A549 (cell line): Measurements from ENCODE around the gene ITIH4. TPM values are rescaled to one million over a fixed set of nuclear protein-coding genes. Genes with fewer than 3 reads are reported as not detected.

Source experiments
- ATAC-seq, 2 experiments: fragments of 200-7000 bp in 1 of 2; fragments of >200 bp in 1 of 2; cut with Nextera tagmentation in 1 of 2; cut with Tn5 transposase in 1 of 2; 3 replicates each; pipeline versions ENCODE4 v1.8.0 to v1.9.1; 2018 to 2020; ENCODE audit warnings: mild to moderate bottlenecking in 1 of 2, moderate library complexity in 1 of 2
- CTCF ChIA-PET: fragments of 300-600 bp; sonication (Branson Sonifier 250); formaldehyde crosslinking; extraction: SDS; loops from one replicate; lab custom pipeline; 2021; ENCODE audit warnings: antibody characterized with exemption, inconsistent platforms; lab: Yijun Ruan, JAX
- POLR2A ChIA-PET: fragments of 350-600 bp; formaldehyde crosslinking; extraction: SDS; loops from one replicate; lab custom pipeline; 2021; ENCODE audit warnings: antibody characterized with exemption, inconsistent platforms; lab: Yijun Ruan, JAX
- DNase-seq, 2 experiments: peaks; one replicate each; pipeline versions ENCODE4 v3.0.0 to v3.0.0-alpha.2; 2011 to 2016; ENCODE audit warnings: low read depth in 1 of 2, low spot score in 1 of 2
- FAIRE-seq: peaks from 2 replicates; lab custom pipeline; 2011; peaks lifted over from hg19 to GRCh38; lab: Jason Lieb, UNC
- H3K27ac ChIP-seq, 2 experiments: fragments of >200 bp; sonication (Bioruptor Twin); formaldehyde crosslinking; 3 replicates each; pipeline ENCODE4 v1.5.1; 2016 to 2017
- H3K4me1 ChIP-seq: fragments of >200 bp; sonication (Bioruptor Twin); formaldehyde crosslinking; 3 replicates; pipeline ENCODE4 v1.6.1; 2016
- H3K4me2 ChIP-seq: fragments of >200 bp; sonication (Bioruptor Twin); formaldehyde crosslinking; 3 replicates; pipeline ENCODE4 v1.6.1; 2016
- H3K4me3 ChIP-seq: fragments of >200 bp; sonication (Bioruptor Twin); formaldehyde crosslinking; 3 replicates; pipeline ENCODE4 v1.5.1; 2016
- H3K9me3 ChIP-seq: fragments of >200 bp; sonication (Bioruptor Twin); formaldehyde crosslinking; 3 replicates; pipeline ENCODE4 v1.6.1; 2016
- BHLHE40 ChIP-seq: IDR thresholded peaks from 2 replicates; pipeline ENCODE4 v1.6.1; 2012; ENCODE audit warnings: low read depth, low read length, inconsistent platforms
- CBX2 ChIP-seq: fragments of 200-600 bp; sonication (generic); IDR thresholded peaks from 2 replicates; pipeline ENCODE4 v1.6.1; 2016; ENCODE audit warnings: low read depth, mild to moderate bottlenecking, borderline replicate concordance
- CBX8 ChIP-seq: fragments of 200-600 bp; sonication (generic); IDR thresholded peaks from 2 replicates; pipeline ENCODE4 v1.6.1; 2016
- CHD4 ChIP-seq: fragments of 200-600 bp; sonication (generic); IDR thresholded peaks from 2 replicates; pipeline ENCODE4 v1.6.1; 2016; ENCODE audit warnings: antibody characterized with exemption, mild to moderate bottlenecking, borderline replicate concordance
- ESRRA ChIP-seq: fragments of 150-350 bp; IDR thresholded peaks from 2 replicates; pipeline ENCODE4 v1.6.1; 2014; ENCODE audit warnings: mild to moderate bottlenecking, low read length, borderline replicate concordance
- FOSL2 ChIP-seq, 2 experiments: fragments of 450-650 bp in 1 of 2; fragments of >200 bp in 1 of 2; sonication (Bioruptor Twin) in 1 of 2; formaldehyde crosslinking; IDR thresholded peaks; 2 replicates each; pipeline versions ENCODE4 v1.5.0 to v1.6.1; 2016 to 2020; ENCODE audit warnings: mild to moderate bottlenecking in 1 of 2, moderate library complexity in 1 of 2
- HOXA7 ChIP-seq: fragments of 250-450 bp; sonication (Bioruptor Pico); IDR thresholded peaks from 2 replicates; pipeline ENCODE4 v1.5.0; 2020; ENCODE audit warnings: mild to moderate bottlenecking, moderate library complexity
- POLR2AphosphoS2 ChIP-seq: conservative IDR thresholded peaks from 2 replicates; pipeline ENCODE4 v1.6.1; 2012; ENCODE audit warnings: low read length, improper control_type of control experiment, inconsistent platforms
- RFX5 ChIP-seq: fragments of 450-650 bp; IDR thresholded peaks from 2 replicates; pipeline ENCODE4 v1.7.1; 2014; ENCODE audit warnings: antibody characterized with exemption, mild to moderate bottlenecking, moderate library complexity
- SMC3 ChIP-seq: fragments of >200 bp; sonication (Bioruptor Twin); formaldehyde crosslinking; IDR thresholded peaks from 3 replicates; pipeline ENCODE4 v1.6.1; 2018; ENCODE audit warnings: inconsistent platforms
- TFCP2L1 ChIP-seq: fragments of 250-450 bp; sonication (Bioruptor Pico); IDR thresholded peaks from 2 replicates; pipeline ENCODE4 v1.5.0; 2021; ENCODE audit warnings: mild to moderate bottlenecking
- TP53 ChIP-seq: fragments of 250-450 bp; sonication (Bioruptor Pico); IDR thresholded peaks from 2 replicates; pipeline ENCODE4 v1.5.0; 2021; ENCODE audit warnings: mild to moderate bottlenecking, moderate library complexity
- USF2 ChIP-seq: fragments of 450-650 bp; IDR thresholded peaks from 2 replicates; pipeline ENCODE4 v1.6.1; 2014; ENCODE audit warnings: antibody characterized with exemption
- WGBS: methylation state at CpG from one replicate; pipeline ENCODE4 v1.1.6; 2017; ENCODE audit errors: missing lambda C conversion rate; 5-methylcytosine and 5-hydroxymethylcytosine counted together
- polyA plus RNA-seq, 4 experiments: library from polyadenylated mRNA; depleted of rRNA in 3 of 4; stranded (reverse); fragments of >200 nt; fragmentation: RNase III in 1 of 4; extraction: RNeasy Plus Mini Kit Qiagen cat#74134 plus additional on column Dnase treatment in 1 of 4; gene quantifications; 2 replicates in 3 of 4; 3 replicates in 1 of 4; pipeline ENCODE4 v1.2.3, GENCODE V29; 2011 to 2017
- TF ChIP-seq, protein P1 (sequence below): fragments of 200-600 bp; sonication (generic); IDR thresholded peaks from 2 replicates; pipeline ENCODE4 v1.6.1; 2016; ENCODE audit warnings: antibody characterized with exemption, mild to moderate bottlenecking, moderate library complexity
- TF ChIP-seq, protein P2 (sequence below): fragments of 250-450 bp; sonication (Bioruptor Pico); IDR thresholded peaks from 2 replicates; pipeline ENCODE4 v1.5.0; 2020; ENCODE audit warnings: low read depth, mild to moderate bottlenecking, moderate library complexity
- TF ChIP-seq, protein P3 (sequence below): fragments of >200 bp; sonication (Bioruptor Twin); formaldehyde crosslinking; IDR thresholded peaks from 3 replicates; pipeline ENCODE4 v1.5.1; 2016
- TF ChIP-seq, protein P4 (sequence below): IDR thresholded peaks from 2 replicates; pipeline ENCODE4 v1.6.1; 2012

Gene ITIH4
- polyA plus RNA-seq, 2 of the 4 experiments (the other 2 are of a cell fraction) = 0.88 to 0.89 TPM

DNA sequence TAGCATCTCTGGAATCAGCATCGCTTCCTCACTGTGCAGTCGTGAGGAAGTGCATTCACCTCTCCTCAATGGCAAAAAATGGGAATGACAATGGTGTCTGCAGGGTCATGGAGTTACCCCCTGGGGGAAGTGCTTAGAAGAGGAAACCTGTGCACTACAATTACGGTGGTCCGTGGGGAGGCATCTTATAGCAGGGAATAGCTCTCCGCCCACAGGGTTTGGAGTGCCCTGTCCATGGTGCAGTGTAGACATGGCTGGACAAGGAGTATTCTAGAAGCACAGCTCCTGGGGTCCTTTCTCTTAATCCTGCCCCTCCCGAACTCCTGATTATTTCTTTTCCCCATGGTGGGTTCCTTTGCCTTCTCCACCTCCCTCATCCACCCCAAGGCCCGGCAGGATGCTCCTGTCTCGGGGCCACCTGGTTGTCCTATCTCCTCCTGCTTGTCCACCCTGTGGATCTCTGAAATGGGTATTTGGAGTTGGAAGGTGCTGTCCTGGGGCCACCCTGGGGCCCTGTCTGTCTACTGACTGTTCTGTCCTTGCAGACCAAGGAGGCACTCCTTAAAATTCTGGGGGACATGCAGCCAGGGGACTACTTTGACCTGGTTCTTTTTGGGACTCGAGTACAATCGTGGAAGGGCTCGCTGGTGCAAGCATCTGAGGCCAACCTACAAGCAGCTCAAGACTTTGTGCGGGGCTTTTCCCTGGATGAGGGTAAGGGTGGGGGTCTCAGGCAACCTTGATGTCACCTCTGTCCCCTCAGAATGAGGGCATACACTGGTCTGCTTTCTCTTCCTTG is 47.9 kb downstream of the ITIH4 start:
- CTCF ChIA-PET = interaction anchor here (1.3 kb wide), 1 partner anchor 10 kb away, joined by 7 read pairs; no protein-coding TSS in a partner anchor
- DNase-seq (no peak), ATAC-seq (no peak), FAIRE-seq (no peak)
- no peak for TF ChIP-seq SMC3
- TF ChIP-seq, protein P1, sequence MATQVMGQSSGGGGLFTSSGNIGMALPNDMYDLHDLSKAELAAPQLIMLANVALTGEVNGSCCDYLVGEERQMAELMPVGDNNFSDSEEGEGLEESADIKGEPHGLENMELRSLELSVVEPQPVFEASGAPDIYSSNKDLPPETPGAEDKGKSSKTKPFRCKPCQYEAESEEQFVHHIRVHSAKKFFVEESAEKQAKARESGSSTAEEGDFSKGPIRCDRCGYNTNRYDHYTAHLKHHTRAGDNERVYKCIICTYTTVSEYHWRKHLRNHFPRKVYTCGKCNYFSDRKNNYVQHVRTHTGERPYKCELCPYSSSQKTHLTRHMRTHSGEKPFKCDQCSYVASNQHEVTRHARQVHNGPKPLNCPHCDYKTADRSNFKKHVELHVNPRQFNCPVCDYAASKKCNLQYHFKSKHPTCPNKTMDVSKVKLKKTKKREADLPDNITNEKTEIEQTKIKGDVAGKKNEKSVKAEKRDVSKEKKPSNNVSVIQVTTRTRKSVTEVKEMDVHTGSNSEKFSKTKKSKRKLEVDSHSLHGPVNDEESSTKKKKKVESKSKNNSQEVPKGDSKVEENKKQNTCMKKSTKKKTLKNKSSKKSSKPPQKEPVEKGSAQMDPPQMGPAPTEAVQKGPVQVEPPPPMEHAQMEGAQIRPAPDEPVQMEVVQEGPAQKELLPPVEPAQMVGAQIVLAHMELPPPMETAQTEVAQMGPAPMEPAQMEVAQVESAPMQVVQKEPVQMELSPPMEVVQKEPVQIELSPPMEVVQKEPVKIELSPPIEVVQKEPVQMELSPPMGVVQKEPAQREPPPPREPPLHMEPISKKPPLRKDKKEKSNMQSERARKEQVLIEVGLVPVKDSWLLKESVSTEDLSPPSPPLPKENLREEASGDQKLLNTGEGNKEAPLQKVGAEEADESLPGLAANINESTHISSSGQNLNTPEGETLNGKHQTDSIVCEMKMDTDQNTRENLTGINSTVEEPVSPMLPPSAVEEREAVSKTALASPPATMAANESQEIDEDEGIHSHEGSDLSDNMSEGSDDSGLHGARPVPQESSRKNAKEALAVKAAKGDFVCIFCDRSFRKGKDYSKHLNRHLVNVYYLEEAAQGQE = no peak
- H3K4me3 ChIP-seq = no peak overlapping the region
- H3K4me2 ChIP-seq = no peak overlapping the region
- no peaks in the 10 kb centered on the region for H3K4me1 ChIP-seq
- POLR2A ChIA-PET = no interaction called here
- H3K9me3 ChIP-seq = no peaks in the 10 kb centered on the region
- WGBS = 20% methylated on average over 11 of the region's 12 CpGs
- H3K27ac ChIP-seq = no peak overlapping the region

- FAIRE-seq (no peak), ATAC-seq (no peak), DNase-seq (no peak)
- TF ChIP-seq HOXA7 (no peak), USF2 (no peak), CBX2 (no peak), FOSL2 (IDR thresholded peaks at IDR 0.05) (no peak), FOSL2 (CRISPR knock-in tag; IDR thresholded peaks at IDR 0.05) (no peak), CBX8 (no peak), BHLHE40 (no peak), POLR2AphosphoS2 (no peak), TFCP2L1 (no peak), ESRRA (no peak), CHD4 (no peak), TP53 (CRISPR knock-in tag) (no peak), RFX5 (no peak)
- TF ChIP-seq, protein P2, sequence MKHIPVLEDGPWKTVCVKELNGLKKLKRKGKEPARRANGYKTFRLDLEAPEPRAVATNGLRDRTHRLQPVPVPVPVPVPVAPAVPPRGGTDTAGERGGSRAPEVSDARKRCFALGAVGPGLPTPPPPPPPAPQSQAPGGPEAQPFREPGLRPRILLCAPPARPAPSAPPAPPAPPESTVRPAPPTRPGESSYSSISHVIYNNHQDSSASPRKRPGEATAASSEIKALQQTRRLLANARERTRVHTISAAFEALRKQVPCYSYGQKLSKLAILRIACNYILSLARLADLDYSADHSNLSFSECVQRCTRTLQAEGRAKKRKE = no peak
- TF ChIP-seq, protein P1 = no peak
- TF ChIP-seq, protein P3, sequence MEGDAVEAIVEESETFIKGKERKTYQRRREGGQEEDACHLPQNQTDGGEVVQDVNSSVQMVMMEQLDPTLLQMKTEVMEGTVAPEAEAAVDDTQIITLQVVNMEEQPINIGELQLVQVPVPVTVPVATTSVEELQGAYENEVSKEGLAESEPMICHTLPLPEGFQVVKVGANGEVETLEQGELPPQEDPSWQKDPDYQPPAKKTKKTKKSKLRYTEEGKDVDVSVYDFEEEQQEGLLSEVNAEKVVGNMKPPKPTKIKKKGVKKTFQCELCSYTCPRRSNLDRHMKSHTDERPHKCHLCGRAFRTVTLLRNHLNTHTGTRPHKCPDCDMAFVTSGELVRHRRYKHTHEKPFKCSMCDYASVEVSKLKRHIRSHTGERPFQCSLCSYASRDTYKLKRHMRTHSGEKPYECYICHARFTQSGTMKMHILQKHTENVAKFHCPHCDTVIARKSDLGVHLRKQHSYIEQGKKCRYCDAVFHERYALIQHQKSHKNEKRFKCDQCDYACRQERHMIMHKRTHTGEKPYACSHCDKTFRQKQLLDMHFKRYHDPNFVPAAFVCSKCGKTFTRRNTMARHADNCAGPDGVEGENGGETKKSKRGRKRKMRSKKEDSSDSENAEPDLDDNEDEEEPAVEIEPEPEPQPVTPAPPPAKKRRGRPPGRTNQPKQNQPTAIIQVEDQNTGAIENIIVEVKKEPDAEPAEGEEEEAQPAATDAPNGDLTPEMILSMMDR = no peak
- TF ChIP-seq, protein P4, sequence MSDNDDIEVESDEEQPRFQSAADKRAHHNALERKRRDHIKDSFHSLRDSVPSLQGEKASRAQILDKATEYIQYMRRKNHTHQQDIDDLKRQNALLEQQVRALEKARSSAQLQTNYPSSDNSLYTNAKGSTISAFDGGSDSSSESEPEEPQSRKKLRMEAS = no peak
- CTCF ChIA-PET = no interaction called here
- Histone ChIP-seq H3K9me3 (no peaks in the 10 kb centered on the region), H3K4me2 (no peak overlapping the region), H3K4me3 (no peak overlapping the region), H3K4me1 (no peaks in the 10 kb centered on the region), H3K27ac (no peak overlapping the region)
- POLR2A ChIA-PET = no interaction called here
- WGBS = 6% methylated on average over 8 of the region's 13 CpGs
These were observed 48.7 kb downstream of the ITIH4 start for GRCh38 chr3:52781741-52782140.
